Measurements from ENCODE around the gene RCC2.
"Not testable (repeated sequence)": the region's sequence is repeated elsewhere in the genome, so short reads cannot be mapped to it uniquely, and the experiment has no call there.

The RCC2 gene

DNA sequence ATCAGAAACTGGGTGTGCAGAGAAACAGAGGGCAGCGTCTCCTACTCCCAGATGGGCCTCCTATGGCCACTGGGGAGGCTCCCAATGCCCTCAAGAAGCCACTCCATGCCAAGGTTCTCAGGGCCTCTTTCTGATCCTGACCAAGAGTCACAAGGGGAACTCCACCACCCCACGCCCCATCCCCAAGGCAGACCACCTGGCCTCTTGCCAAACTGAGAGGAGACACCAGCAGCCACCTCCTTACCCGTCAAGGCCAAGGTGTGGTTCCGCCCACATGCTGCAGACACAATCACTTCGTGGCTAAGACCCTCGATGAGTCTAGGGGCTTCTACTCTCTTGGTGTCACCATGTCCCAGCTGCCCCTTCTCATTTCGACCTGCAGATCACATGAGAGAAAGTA, 17.0 kb downstream of the RCC2 start:
- no peak for DNase-seq (ENCODE audit: low read depth in 2 of 3, low spot score in 2 of 3)

DNA sequence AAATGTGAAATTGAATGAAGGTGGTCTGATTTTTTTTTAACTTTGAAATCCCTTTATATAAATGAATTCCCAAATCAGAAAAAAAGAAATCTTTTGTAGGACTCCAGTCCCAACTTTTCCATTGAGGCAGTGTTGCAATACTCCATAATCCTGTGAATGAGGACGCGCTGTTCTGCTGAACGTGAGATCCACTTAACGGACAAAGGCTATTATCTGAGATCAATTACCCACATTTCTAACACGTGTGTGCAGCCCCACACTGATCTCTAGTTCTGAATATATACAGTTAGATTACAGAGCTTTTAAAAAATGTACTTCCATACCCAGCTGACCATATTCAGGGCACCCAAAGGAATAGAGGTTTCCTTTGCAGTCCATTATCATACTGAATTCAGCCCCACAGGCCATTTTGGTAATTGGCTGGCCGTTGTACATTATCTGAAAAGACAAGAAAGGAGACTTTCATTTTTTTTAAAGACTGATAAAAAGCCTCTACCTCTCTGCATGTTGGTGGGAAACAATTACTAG, 19.0 kb downstream of the RCC2 start:
- DNase-seq (ENCODE audit: low read depth in 2 of 3, low spot score in 2 of 3), result no peak

- DNase-seq (ENCODE audit: low read depth in 2 of 3, low spot score in 2 of 3), result peak; percentile 38 to 64 (median 47)
These were observed 19.7 kb downstream of the RCC2 start for GRCh38 chr1:17419626-17420328.

DNA sequence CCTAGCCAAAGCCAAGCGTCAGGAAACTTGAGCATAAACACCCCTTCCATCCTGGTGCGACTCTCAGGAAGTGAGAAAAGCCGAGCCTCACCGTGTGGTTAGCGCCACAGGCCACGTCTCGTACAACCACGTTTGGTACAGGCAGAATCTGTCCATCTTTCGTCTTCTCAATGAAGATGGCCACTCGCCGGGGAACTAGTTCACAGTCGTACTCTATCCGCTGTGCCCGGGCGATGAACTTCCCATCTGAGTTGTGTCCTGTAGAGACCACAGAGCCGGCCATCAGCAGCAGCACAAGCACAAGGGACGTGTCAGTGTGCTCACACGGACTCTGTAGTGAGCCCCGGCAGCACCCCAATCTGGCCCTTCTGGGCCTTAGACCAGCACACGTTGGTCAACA, 23.1 kb downstream of the RCC2 start:
- no peak for DNase-seq (ENCODE audit: low read depth in 2 of 3, low spot score in 2 of 3)

DNA sequence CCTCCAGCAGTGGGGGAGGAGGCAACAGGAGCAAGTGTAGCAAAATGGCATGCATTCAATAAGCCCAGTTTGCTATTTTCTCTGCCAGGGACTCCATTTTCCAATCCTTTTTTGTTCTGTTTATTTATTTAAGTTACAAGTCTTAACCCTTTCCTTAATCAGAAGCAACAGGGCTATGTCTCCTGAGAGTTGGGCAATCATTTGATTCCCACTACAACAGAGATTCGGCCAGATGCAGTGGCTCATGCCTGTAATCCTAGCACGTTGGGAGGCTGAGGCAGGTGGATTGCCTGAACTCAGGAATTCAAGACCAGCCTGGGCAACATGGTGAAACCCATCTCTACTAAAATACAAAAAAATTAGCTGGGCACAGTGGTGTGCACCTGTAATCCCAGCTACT, 25.5 kb downstream of the RCC2 start:
- DNase-seq (ENCODE audit: low read depth in 2 of 3, low spot score in 2 of 3), result no peak

DNA sequence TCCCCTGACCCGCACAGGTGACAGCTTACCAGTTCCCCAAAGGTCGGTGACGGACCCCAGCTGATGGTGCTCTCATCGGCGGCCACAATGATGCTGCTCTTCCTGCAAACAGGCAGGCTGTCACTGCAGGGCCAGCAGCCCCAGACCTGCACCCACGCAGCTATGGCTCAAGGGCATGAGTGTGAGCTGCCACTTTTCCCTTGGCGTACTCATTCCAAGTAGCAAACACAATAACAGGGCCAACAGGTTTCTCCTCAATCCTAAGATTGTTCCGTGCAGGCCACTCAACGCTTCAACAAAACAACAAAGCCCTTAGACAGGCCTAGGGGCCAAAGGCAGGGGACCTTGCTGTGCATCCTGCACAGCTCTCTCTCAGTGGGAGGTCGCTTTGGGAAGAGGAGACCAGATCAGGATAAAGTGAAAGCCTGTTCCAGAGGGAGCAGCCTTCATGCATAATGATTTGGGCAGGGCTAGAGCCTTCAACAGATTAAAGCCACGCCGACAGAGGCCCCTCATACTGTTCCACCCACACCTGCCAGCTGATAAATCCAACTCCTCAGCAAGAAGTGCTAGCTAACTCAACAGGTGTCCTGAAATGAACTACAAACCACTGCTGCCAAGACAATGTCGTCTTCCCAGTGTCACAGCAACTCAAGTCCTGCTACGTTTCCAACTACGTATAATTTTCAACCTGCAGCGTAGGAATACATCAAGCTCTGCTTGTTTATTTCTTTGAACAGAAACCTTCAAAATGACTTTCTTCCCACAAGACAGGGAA, 27.2 kb downstream of the RCC2 start:
- no peak for DNase-seq (ENCODE audit: low read depth in 2 of 3, low spot score in 2 of 3)

- no peak for DNase-seq (ENCODE audit: low read depth in 2 of 3, low spot score in 2 of 3)
These were observed 30.1 kb downstream of the RCC2 start for GRCh38 chr1:17409391-17409811.

- DNase-seq (ENCODE audit: low read depth in 2 of 3, low spot score in 2 of 3), result not testable (repeated sequence)
These were observed 31.5 kb downstream of the RCC2 start for GRCh38 chr1:17407786-17408514.

GRCh38 chr1:17406760-17407475, 32.6 kb downstream of the RCC2 start:
- not testable (repeated sequence) for DNase-seq (ENCODE audit: low read depth in 2 of 3, low spot score in 2 of 3)

- peak in 2 of 3 experiments; percentile 14 to 25 for DNase-seq (ENCODE audit: low read depth in 2 of 3, low spot score in 2 of 3)
These were observed 33.3 kb downstream of the RCC2 start for GRCh38 chr1:17405898-17406759.

- DNase-seq (ENCODE audit: low read depth in 2 of 3, low spot score in 2 of 3), result no peak
These were observed 34.7 kb downstream of the RCC2 start for GRCh38 chr1:17404820-17405219.

DNA sequence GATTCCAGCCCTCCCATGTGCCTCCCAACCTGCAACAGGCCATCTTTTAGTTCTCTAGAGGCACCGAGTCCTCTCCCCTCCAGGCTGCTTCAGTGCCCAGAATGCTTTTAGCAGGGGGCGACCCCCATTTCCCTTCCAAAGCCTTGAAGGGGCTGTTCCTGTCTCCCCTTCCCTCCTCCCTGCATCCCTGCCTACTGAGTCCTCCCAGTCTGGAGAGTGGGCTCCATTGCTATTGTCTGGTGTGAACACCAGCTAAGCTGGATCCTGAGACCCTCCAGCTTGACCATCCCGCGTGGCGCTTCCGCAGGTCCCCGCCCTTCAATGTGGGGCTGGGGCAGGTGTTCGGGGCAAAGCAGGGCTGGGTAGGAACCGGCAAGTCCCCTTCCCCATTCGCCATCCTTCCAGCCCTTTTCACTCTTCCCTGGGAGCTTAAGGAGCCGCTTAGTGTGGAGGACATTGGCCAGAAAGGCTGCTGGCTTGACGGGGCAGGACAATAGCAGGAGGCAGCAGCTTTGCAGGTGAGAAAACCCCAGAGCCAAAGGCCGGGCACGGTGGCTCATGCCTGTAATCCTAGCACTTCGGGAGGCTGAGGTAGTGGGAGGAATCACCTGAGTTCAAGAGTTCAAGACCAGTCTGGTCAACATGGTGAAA, 35.3 kb downstream of the RCC2 start:
- no peak for DNase-seq (ENCODE audit: low read depth in 2 of 3, low spot score in 2 of 3)

GRCh38 chr1:17403081-17403480, 36.4 kb downstream of the RCC2 start:
- no peak for DNase-seq (ENCODE audit: low read depth in 2 of 3, low spot score in 2 of 3)

- no peak for DNase-seq (ENCODE audit: low read depth in 2 of 3, low spot score in 2 of 3)
These were observed 37.6 kb downstream of the RCC2 start for GRCh38 chr1:17401841-17402240.

- no peak for DNase-seq (ENCODE audit: low read depth in 2 of 3, low spot score in 2 of 3)
These were observed 38.6 kb downstream of the RCC2 start for GRCh38 chr1:17400725-17401341.

- DNase-seq (ENCODE audit: low read depth in 2 of 3, low spot score in 2 of 3), result no peak
These were observed 41.4 kb downstream of the RCC2 start for GRCh38 chr1:17397910-17398695.

DNA sequence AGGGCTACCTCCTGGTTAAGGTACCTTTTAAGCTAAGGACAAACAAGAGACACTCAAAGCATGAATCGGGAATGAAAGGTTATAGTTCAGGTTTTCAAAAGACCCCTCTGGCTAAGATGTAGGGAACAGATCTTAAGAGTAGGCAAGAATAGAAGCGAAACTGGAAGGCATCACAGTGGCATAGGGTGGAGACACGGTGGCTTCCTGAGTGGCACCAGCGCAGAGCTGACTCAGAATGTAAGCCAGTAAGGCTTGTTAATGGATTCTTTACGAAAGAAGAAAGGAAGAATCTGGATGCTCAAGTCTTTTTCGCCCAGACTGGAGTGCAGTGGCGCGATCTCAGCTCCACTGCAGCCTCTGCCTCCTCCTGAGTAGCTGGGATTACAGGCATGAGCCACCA, 46.2 kb downstream of the RCC2 start:
- DNase-seq (ENCODE audit: low read depth in 2 of 3, low spot score in 2 of 3), result no peak

- DNase-seq (ENCODE audit: low read depth in 2 of 3, low spot score in 2 of 3), result no peak
These were observed 47.2 kb downstream of the RCC2 start for GRCh38 chr1:17392199-17392740.
